GM19099 (cell line): ENCODE measurements around the gene PEF1.

Source experiments
- POLR2A ChIP-seq: IDR thresholded peaks from 3 replicates; pipeline ENCODE4 v1.6.1; 2011; ENCODE audit warnings: low read depth; ENCODE audit not compliant: insufficient read length; ENCODE audit errors: extremely low read depth

PEF1 gene

GRCh38 chr1:31650161-31651088 is 5.7 kb upstream of the PEF1 start:
- no peak for TF ChIP-seq POLR2A

DNA sequence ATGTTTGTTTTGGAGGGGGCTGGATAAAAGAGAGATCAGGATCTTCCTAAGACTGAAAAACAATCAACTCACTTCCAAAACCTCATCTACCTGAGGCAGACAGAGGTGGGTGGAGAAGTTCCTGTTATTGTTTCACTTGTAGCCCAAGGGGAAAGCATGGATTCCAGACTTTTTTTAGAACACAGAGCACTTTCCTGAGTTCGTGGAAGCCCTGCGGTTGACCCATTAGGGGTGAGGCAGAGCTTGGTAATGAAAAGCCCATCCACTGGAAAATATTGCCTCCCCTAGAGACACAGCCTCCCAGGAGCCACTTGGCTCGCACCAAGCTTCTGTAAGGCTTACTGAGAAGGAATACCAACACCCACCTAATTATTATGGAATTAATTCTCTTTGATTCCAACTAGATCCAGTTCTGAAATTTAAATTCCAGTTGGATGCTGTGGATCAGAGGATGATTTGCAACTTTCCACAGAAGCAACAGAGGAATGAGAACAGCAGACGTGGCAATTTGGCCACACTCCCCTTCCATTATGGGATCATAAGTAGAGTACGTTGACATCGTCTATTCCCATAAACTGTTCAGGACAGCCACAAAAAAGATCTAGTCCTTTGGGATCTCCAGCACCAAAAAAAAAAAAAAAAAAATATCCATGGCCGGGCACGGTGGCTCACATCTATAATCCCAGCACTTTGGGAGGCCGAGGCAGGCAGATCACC is 4.1 kb upstream of the PEF1 start:
- no peak for TF ChIP-seq POLR2A

- no peak for TF ChIP-seq POLR2A
These were observed 3.5 kb upstream of the PEF1 start for GRCh38 chr1:31648190-31648589.

DNA sequence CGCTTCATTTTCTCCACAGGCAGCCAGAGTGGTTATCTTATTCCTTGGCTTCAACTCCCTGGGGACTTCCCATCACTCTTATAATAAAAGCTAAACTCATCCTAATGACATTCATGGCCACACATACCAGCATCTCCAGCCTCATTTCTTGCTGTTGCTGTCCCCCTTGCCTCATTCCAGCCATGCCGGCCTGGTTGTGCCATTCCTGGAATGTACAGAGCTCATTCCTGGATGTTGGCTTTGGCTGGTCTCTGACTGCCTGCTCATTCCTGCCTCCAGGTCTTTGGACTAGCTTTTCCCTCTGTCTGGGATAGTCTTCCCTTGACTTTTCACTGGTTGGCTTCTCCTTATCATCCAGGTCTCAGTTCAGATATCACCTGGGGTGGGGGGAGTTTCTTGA is 2.4 kb upstream of the PEF1 start:
- no peak for TF ChIP-seq POLR2A

- TF ChIP-seq POLR2A, result no peak
These were observed 1.7 kb upstream of the PEF1 start for GRCh38 chr1:31646259-31646960.

GRCh38 chr1:31645274-31645568 is 545 bp upstream of the PEF1 start:
- no peak for TF ChIP-seq POLR2A

- TF ChIP-seq POLR2A, result no peak
These were observed 608 bp downstream of the PEF1 start for GRCh38 chr1:31643976-31644559.

DNA sequence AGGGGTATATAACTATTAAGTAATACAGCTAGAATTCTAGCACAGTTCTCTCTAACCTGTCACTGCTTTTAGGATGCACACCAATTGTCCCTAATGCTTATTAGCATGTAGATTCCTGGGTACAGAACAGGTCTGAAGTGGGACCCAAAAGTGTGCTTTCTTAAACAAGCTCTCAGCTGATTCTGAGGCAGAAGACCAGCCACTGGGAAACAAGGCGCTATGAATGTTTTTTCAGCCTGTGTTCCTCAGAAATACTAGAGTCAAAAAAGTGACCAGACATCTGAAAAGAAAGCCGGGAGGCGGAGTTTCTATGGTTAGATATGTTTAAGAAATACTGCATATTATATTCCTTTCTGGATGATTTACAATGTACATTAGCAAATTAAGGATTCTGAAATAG is 1.8 kb downstream of the PEF1 start:
- no peak for TF ChIP-seq POLR2A

DNA sequence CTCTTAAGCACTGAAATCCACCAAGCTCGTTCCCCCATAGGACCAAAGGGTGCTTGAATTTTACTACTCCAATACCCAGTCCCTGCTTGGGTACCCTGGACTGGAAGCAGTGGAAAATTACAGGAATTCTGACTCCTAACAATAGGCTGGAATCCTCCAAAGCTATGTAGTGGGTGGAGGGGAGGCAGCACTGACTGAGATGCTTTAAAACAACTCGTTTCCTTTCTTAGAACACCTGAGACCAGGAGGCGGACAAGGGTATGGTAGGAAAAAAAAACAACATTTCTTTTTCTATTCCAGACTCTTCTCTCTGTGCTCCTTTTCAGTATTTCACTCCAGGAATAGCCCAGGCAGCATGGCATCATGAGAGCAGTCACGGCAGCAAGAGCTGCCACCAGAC is 2.3 kb downstream of the PEF1 start:
- TF ChIP-seq POLR2A, result no peak

GRCh38 chr1:31640964-31641363 is 3.7 kb downstream of the PEF1 start:
- no peak for TF ChIP-seq POLR2A

DNA sequence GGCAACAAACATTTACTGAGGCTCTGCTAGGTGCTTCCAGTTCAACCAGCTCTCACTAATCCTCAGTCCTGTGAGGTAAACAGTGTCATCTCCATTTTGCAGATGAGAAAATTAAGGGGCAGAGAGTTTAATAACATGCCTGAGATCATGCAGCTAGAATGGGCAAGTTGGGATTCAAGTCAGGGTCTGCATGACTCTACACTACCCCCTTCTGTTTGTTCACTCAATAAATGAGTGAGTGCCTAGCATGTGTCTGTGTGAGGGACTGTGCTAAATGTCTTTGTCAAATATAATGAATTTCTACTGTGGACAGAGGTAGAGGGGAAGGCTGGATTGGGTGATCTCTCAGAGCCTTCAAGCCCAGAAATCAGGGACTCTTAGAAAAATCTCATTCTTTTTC is 4.5 kb downstream of the PEF1 start:
- TF ChIP-seq POLR2A, result no peak

- no peak for TF ChIP-seq POLR2A
These were observed 5.1 kb downstream of the PEF1 start for GRCh38 chr1:31639543-31639942.

GRCh38 chr1:31637915-31638673 is 6.6 kb downstream of the PEF1 start:
- TF ChIP-seq POLR2A, result no peak

DNA sequence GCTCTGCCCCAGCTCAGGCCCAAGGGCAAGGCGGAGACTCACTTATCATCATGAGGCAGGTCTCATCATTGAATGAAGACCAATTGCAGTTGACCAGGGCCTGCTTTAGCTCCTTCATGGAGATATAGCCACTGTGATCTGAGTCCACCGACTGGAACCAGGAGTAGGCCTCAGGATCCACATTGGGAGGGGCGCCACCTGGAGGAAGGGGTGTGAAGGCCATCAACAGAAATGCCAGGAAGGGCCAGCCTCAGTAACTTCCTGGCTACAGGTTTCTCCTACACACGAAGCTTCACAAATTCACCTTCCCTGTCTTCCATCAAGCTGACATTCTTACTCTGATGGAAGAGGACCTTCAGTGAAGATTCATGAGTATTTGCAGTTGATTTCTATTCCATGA is 11.6 kb downstream of the PEF1 start:
- TF ChIP-seq POLR2A, result no peak

- no peak for TF ChIP-seq POLR2A
These were observed 12.0 kb downstream of the PEF1 start for GRCh38 chr1:31632649-31633048.
